Measurements from ENCODE around the gene METAP1D.

The METAP1D gene

GRCh38 chr2:172082944-172083627 lies 83.3 kb downstream of the METAP1D start:
- no peak for DNase-seq

GRCh38 chr2:172083628-172084394 lies 84.1 kb downstream of the METAP1D start:
- DNase-seq = no peak

- no peak for DNase-seq
These were observed 84.6 kb downstream of the METAP1D start for GRCh38 chr2:172084395-172084644.

GRCh38 chr2:172084645-172085459 lies 85.1 kb downstream of the METAP1D start:
- DNase-seq = peak; percentile 38

GRCh38 chr2:172085460-172086159 lies 85.9 kb downstream of the METAP1D start, which contains the start of gene DLX1:
TSS of gene DLX1 (plus strand) at chr2:172085507. CDS start at chr2:172085678, 171 bp downstream.
- DNase-seq = no peak

- peak; percentile 53 for DNase-seq
These were observed 86.8 kb downstream of the METAP1D start for GRCh38 chr2:172086241-172087206.

- DNase-seq = no peak
These were observed 87.5 kb downstream of the METAP1D start for GRCh38 chr2:172087207-172087779.

GRCh38 chr2:172087780-172088244 lies 88.1 kb downstream of the METAP1D start:
- no peak for DNase-seq

GRCh38 chr2:172088245-172089004 lies 88.7 kb downstream of the METAP1D start:
- no peak for DNase-seq

GRCh38 chr2:172089005-172089504 lies 89.3 kb downstream of the METAP1D start:
- no peak for DNase-seq

- DNase-seq = no peak
These were observed 89.9 kb downstream of the METAP1D start for GRCh38 chr2:172089633-172090032.

GRCh38 chr2:172090044-172090961 lies 90.5 kb downstream of the METAP1D start:
- DNase-seq = no peak

- no peak for DNase-seq
These were observed 91.4 kb downstream of the METAP1D start for GRCh38 chr2:172091000-172091641.

- DNase-seq = no peak
These were observed 92.2 kb downstream of the METAP1D start for GRCh38 chr2:172091761-172092566.

- no peak for DNase-seq
These were observed 93.1 kb downstream of the METAP1D start for GRCh38 chr2:172092716-172093415.

- DNase-seq = no peak
These were observed 93.9 kb downstream of the METAP1D start for GRCh38 chr2:172093416-172094293.

Data from stimulated activated naive CD4-positive, alpha-beta T cell treated with Interleukin-2 at 50 U/mL for 16 hours (primary cell).